Vagina (tissue), 2 donors: Measurements from ENCODE around the gene SEC11A.
"Not testable (repeated sequence)": the region's sequence is repeated elsewhere in the genome, so short reads cannot be mapped to it uniquely, and the experiment has no call there.

Experiments
- POLR2A ChIP-seq, 2 donors: fragments of 450-650 bp; IDR thresholded peaks; one replicate each; pipeline ENCODE4 v1.6.1; 2017; ENCODE audit warnings: antibody characterized with exemption in 2 of 2, mild to moderate bottlenecking in 2 of 2, moderate library complexity in 2 of 2
- POLR2AphosphoS5 ChIP-seq, 2 donors: sonication (generic); formaldehyde crosslinking; IDR thresholded peaks; one replicate each; pipeline ENCODE4 v1.9.0; 2017; ENCODE audit warnings: antibody characterized with exemption in 2 of 2, mild to moderate bottlenecking in 2 of 2, low read depth in 1 of 2; ENCODE audit not compliant: insufficient read depth in 1 of 2
- TF ChIP-seq, protein P1 (sequence below), 3 experiments: fragments of 450-650 bp in 2 of 3; fragments of 200-600 bp in 1 of 3; sonication (generic) in 1 of 3; IDR thresholded peaks; one replicate each; pipeline ENCODE4 v1.5.1; 2017 to 2019; ENCODE audit warnings: antibody characterized with exemption in 3 of 3, mild to moderate bottlenecking in 2 of 3, moderate library complexity in 2 of 3

DNA sequence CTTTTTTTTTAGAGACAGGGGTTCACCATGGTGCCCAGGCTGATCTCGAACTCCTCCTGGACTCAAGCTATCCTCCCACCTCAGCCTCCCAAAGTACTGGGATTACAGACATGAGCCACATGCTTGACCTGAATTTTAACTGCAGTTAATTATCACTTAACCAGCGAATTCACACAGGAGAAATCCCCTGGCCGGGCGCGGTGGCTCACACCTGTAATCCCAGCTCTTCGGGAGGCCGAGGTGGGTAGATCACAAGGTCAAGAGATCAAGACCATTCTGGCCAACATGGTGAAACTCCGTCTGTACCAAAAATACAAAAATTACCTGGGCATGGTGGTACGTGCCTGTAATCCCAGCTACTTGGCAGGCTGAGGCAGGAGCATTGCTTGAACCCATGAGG is 74.1 kb downstream of the SEC11A start:
- TF ChIP-seq, protein P1, sequence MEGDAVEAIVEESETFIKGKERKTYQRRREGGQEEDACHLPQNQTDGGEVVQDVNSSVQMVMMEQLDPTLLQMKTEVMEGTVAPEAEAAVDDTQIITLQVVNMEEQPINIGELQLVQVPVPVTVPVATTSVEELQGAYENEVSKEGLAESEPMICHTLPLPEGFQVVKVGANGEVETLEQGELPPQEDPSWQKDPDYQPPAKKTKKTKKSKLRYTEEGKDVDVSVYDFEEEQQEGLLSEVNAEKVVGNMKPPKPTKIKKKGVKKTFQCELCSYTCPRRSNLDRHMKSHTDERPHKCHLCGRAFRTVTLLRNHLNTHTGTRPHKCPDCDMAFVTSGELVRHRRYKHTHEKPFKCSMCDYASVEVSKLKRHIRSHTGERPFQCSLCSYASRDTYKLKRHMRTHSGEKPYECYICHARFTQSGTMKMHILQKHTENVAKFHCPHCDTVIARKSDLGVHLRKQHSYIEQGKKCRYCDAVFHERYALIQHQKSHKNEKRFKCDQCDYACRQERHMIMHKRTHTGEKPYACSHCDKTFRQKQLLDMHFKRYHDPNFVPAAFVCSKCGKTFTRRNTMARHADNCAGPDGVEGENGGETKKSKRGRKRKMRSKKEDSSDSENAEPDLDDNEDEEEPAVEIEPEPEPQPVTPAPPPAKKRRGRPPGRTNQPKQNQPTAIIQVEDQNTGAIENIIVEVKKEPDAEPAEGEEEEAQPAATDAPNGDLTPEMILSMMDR (IDR thresholded peaks at IDR 0.05), result not testable (repeated sequence)
- not testable (repeated sequence) for TF ChIP-seq POLR2A (IDR thresholded peaks at IDR 0.05); POLR2AphosphoS5 (IDR thresholded peaks at IDR 0.05; ENCODE audit: insufficient read depth in 1 of 2, low read depth in 1 of 2)
